CD4-positive, CD25-positive, alpha-beta regulatory T cell (primary cell): ENCODE data around the gene RPL11. TPM values are rescaled to one million over a fixed set of nuclear protein-coding genes. Genes with fewer than 3 reads are reported as not detected.
A peak's percentile ranks its signal among the peaks of the same experiment; 100 is the strongest.
"Not testable (repeated sequence)": the region's sequence is repeated elsewhere in the genome, so short reads cannot be mapped to it uniquely, and the experiment has no call there.

Experiments
- ATAC-seq, 2 donors: fragments of 150-1000 bp; cut with Tn5 transposase; one replicate each; pipeline ENCODE4 v1.10.0; 2021; ENCODE audit warnings: low read depth in 2 of 2, moderate number of reproducible peaks in 2 of 2, moderate library complexity in 1 of 2
- DNase-seq, 3 donors: peaks; one replicate each; pipeline versions ENCODE4 v3.0.0 to v3.0.0-alpha.2; 2012 to 2022; ENCODE audit warnings: mixed read lengths in 1 of 3
- H3K27ac ChIP-seq: one replicate; pipeline ENCODE4 v1.7.0; 2013; ENCODE audit warnings: mild to moderate bottlenecking, low read length; ENCODE audit not compliant: insufficient read depth, poor library complexity, severe bottlenecking
- H3K27me3 ChIP-seq: one replicate; pipeline ENCODE4 v1.7.0; 2013; ENCODE audit warnings: low read length; ENCODE audit not compliant: control insufficient read depth, insufficient read depth
- H3K36me3 ChIP-seq: one replicate; pipeline ENCODE4 v1.7.0; 2013; ENCODE audit warnings: mild to moderate bottlenecking, low read length, moderate library complexity; ENCODE audit not compliant: control insufficient read depth, insufficient read depth
- H3K4me1 ChIP-seq: 2 replicates; pipeline ENCODE4 v1.7.0; 2013; ENCODE audit warnings: mild to moderate bottlenecking, low read length; ENCODE audit not compliant: insufficient read depth, control insufficient read depth, poor library complexity, severe bottlenecking
- H3K4me3 ChIP-seq: one replicate; pipeline ENCODE4 v1.7.0; 2013; ENCODE audit warnings: low read depth, mild to moderate bottlenecking, low read length, moderate library complexity
- H3K9me3 ChIP-seq, 2 experiments: 1 replicate in 1 of 2; 2 replicates in 1 of 2; pipeline ENCODE4 v1.7.0; 2013; ENCODE audit warnings: low read length in 2 of 2, mild to moderate bottlenecking in 1 of 2, moderate library complexity in 1 of 2; ENCODE audit not compliant: control insufficient read depth in 2 of 2
- H3K27ac Mint-ChIP-seq, 3 donors: one replicate each; pipeline ENCODE4 v1.8.0; 2020 to 2022; ENCODE audit warnings: mild to moderate bottlenecking in 3 of 3, mixed read lengths in 3 of 3, moderate library complexity in 2 of 3
- H3K27me3 Mint-ChIP-seq: one replicate; pipeline ENCODE4 v1.8.0; 2022; ENCODE audit warnings: mild to moderate bottlenecking, mixed read lengths
- H3K36me3 Mint-ChIP-seq: one replicate; pipeline ENCODE4 v1.8.0; 2020; ENCODE audit warnings: mixed read lengths
- H3K4me1 Mint-ChIP-seq, 4 donors: one replicate each; pipeline ENCODE4 v1.8.0; 2020 to 2022; ENCODE audit warnings: mixed read lengths in 4 of 4, mild to moderate bottlenecking in 1 of 4
- H3K4me3 Mint-ChIP-seq, 4 donors: one replicate each; pipeline ENCODE4 v1.8.0; 2020 to 2022; ENCODE audit warnings: mild to moderate bottlenecking in 4 of 4, mixed read lengths in 4 of 4, moderate library complexity in 3 of 4
- H3K9me3 Mint-ChIP-seq, 7 donors: one replicate each; pipeline ENCODE4 v1.8.0; 2020 to 2022; ENCODE audit warnings: mixed read lengths in 7 of 7, mild to moderate bottlenecking in 3 of 7, moderate library complexity in 2 of 7
- polyA plus RNA-seq, 4 donors: library from polyadenylated mRNA; unstranded; fragments of 300-500 nt; fragmentation: Illumina TruSeq; gene quantifications; one replicate each; pipeline ENCODE4 v1.2.3, GENCODE V29; 2021
- total RNA-seq: library from RNA; stranded (reverse); gene quantifications from one replicate; pipeline ENCODE4 v1.2.3, GENCODE V29; 2022

RPL11 gene
- total and polyA plus RNA-seq, 5 donors from 2014 or later: 1,256 to 1,673 (median 1,395) TPM

- no peak overlapping the region for H3K27ac ChIP-seq
- no peaks in the 10 kb centered on the region for H3K36me3 Mint-ChIP-seq
- H3K27ac Mint-ChIP-seq: no peak overlapping the region
- ATAC-seq (no peak), DNase-seq (no peak)
- H3K4me3 ChIP-seq: no peak overlapping the region
- H3K4me3 Mint-ChIP-seq: no peak overlapping the region
- peaks cover 5 to 8% (median 7%) of the 10 kb centered on the region in 4 donors for H3K4me1 Mint-ChIP-seq
- H3K27me3 Mint-ChIP-seq: peaks cover 12% of the 10 kb centered on the region
- H3K9me3 Mint-ChIP-seq: no peaks in the 10 kb centered on the region
- H3K4me1 ChIP-seq: no peaks in the 10 kb centered on the region
- H3K27me3 ChIP-seq: no peaks in the 10 kb centered on the region
- H3K9me3 ChIP-seq: no peaks in the 10 kb centered on the region
- H3K36me3 ChIP-seq: no peaks in the 10 kb centered on the region
These were observed 24.2 kb upstream of the RPL11 start for GRCh38 chr1:23667411-23667810.

GRCh38 chr1:23670709-23671108 is 20.9 kb upstream of the RPL11 start:
- H3K27me3 ChIP-seq: peaks cover 2% of the 10 kb centered on the region
- H3K4me1 ChIP-seq: no peaks in the 10 kb centered on the region
- Mint-ChIP-seq H3K36me3 (no peaks in the 10 kb centered on the region), H3K27me3 (peaks cover 17% of the 10 kb centered on the region), H3K4me1 (no peaks in the 10 kb centered on the region), H3K4me3 (no peak overlapping the region), H3K27ac (no peak overlapping the region), H3K9me3 (no peaks in the 10 kb centered on the region)
- no peak overlapping the region for H3K27ac ChIP-seq
- no peak overlapping the region for H3K4me3 ChIP-seq
- DNase-seq (no peak), ATAC-seq (no peak)
- no peaks in the 10 kb centered on the region for H3K36me3 ChIP-seq
- no peaks in the 10 kb centered on the region for H3K9me3 ChIP-seq

GRCh38 chr1:23673086-23673813 is 18.4 kb upstream of the RPL11 start:
- Histone ChIP-seq H3K27me3 (peaks cover 2% of the 10 kb centered on the region), H3K36me3 (no peaks in the 10 kb centered on the region), H3K9me3 (no peaks in the 10 kb centered on the region), H3K4me1 (no peaks in the 10 kb centered on the region), H3K4me3 (no peak overlapping the region), H3K27ac (no peak overlapping the region)
- H3K4me1 Mint-ChIP-seq: no peaks in the 10 kb centered on the region
- no peak overlapping the region for H3K27ac Mint-ChIP-seq
- ATAC-seq (no peak), DNase-seq (no peak)
- H3K9me3 Mint-ChIP-seq: no peaks in the 10 kb centered on the region
- H3K4me3 Mint-ChIP-seq: no peak overlapping the region
- H3K36me3 Mint-ChIP-seq: no peaks in the 10 kb centered on the region
- H3K27me3 Mint-ChIP-seq: peaks cover 23% of the 10 kb centered on the region

- H3K27ac Mint-ChIP-seq: no peak overlapping the region
- H3K4me3 Mint-ChIP-seq: no peak overlapping the region
- Histone ChIP-seq H3K9me3 (no peaks in the 10 kb centered on the region), H3K4me3 (no peak overlapping the region), H3K36me3 (no peaks in the 10 kb centered on the region), H3K27me3 (peaks cover 9% of the 10 kb centered on the region), H3K27ac (no peak overlapping the region), H3K4me1 (no peaks in the 10 kb centered on the region)
- no peaks in the 10 kb centered on the region for H3K9me3 Mint-ChIP-seq
- no peaks in the 10 kb centered on the region for H3K4me1 Mint-ChIP-seq
- no peaks in the 10 kb centered on the region for H3K36me3 Mint-ChIP-seq
- no peak for DNase-seq
- no peak for ATAC-seq
- peaks cover 13% of the 10 kb centered on the region for H3K27me3 Mint-ChIP-seq
These were observed 11.8 kb upstream of the RPL11 start for GRCh38 chr1:23679815-23680214.

- peaks cover 9% of the 10 kb centered on the region for H3K27me3 ChIP-seq
- Mint-ChIP-seq H3K4me3 (no peak overlapping the region), H3K4me1 (no peaks in the 10 kb centered on the region), H3K27me3 (peaks cover 15% of the 10 kb centered on the region), H3K36me3 (no peaks in the 10 kb centered on the region), H3K9me3 (peaks cover 0 to 3% (median 0%) of the 10 kb centered on the region in 7 donors), H3K27ac (no peak overlapping the region)
- DNase-seq: no peak
- H3K4me3 ChIP-seq: no peak overlapping the region
- no peak for ATAC-seq
- H3K4me1 ChIP-seq: no peaks in the 10 kb centered on the region
- no peaks in the 10 kb centered on the region for H3K9me3 ChIP-seq
- H3K36me3 ChIP-seq: no peaks in the 10 kb centered on the region
- H3K27ac ChIP-seq: no peak overlapping the region
These were observed 8.7 kb upstream of the RPL11 start for GRCh38 chr1:23682946-23683345.

GRCh38 chr1:23684415-23684814 is 7.2 kb upstream of the RPL11 start:
- Mint-ChIP-seq H3K4me3 (no peak overlapping the region), H3K9me3 (peaks cover 0 to 3% (median 0%) of the 10 kb centered on the region in 7 donors), H3K27me3 (peaks cover 15% of the 10 kb centered on the region), H3K27ac (no peak overlapping the region), H3K36me3 (no peaks in the 10 kb centered on the region), H3K4me1 (no peaks in the 10 kb centered on the region)
- Histone ChIP-seq H3K27ac (no peak overlapping the region), H3K4me1 (no peaks in the 10 kb centered on the region), H3K27me3 (peaks cover 9% of the 10 kb centered on the region), H3K4me3 (no peak overlapping the region), H3K36me3 (no peaks in the 10 kb centered on the region), H3K9me3 (no peaks in the 10 kb centered on the region)
- ATAC-seq: no peak
- no peak for DNase-seq

GRCh38 chr1:23685197-23685596 is 6.4 kb upstream of the RPL11 start:
- not testable (repeated sequence) for H3K9me3 Mint-ChIP-seq, H3K27ac Mint-ChIP-seq, DNase-seq, H3K36me3 Mint-ChIP-seq, ATAC-seq, H3K4me1 Mint-ChIP-seq, H3K4me3 ChIP-seq, H3K4me3 Mint-ChIP-seq, H3K27me3 ChIP-seq, H3K36me3 ChIP-seq, H3K9me3 ChIP-seq, H3K27ac ChIP-seq, H3K4me1 ChIP-seq
- H3K27me3 Mint-ChIP-seq: peaks cover 15% of the 10 kb centered on the region

- not testable (repeated sequence) for H3K27ac Mint-ChIP-seq, ATAC-seq, H3K36me3 ChIP-seq, DNase-seq, H3K36me3 Mint-ChIP-seq, H3K27me3 ChIP-seq, H3K9me3 Mint-ChIP-seq, H3K4me3 ChIP-seq, H3K9me3 ChIP-seq, H3K27ac ChIP-seq
- peaks cover 4 to 11% (median 7%) of the 10 kb centered on the region in 4 donors for H3K4me1 Mint-ChIP-seq
- peaks cover 13% of the 10 kb centered on the region for H3K27me3 Mint-ChIP-seq
- peaks cover 12% of the 10 kb centered on the region for H3K4me1 ChIP-seq
- H3K4me3 Mint-ChIP-seq: peak overlapping the region in 1 of 4 donors; percentile 38
These were observed 3.9 kb upstream of the RPL11 start for GRCh38 chr1:23687680-23688079.
